B cell (primary cell): ENCODE measurements around the gene UBE2U. TPM values are rescaled to one million over a fixed set of nuclear protein-coding genes. Genes with fewer than 3 reads are reported as not detected.

ENCODE experiments used
- ATAC-seq: fragments of 200-7000 bp; cut with Tn5 transposase; one replicate; pipeline ENCODE4 v1.10.0; 2021; ENCODE audit warnings: low read depth, mild to moderate bottlenecking, moderate number of reproducible peaks, moderate library complexity
- CTCF ChIA-PET: fragments of 350-600 bp; sonication (Branson Sonifier 250); formaldehyde crosslinking; loops from one replicate; lab custom pipeline; 2021; ENCODE audit warnings: antibody characterized with exemption, inconsistent platforms; lab: Charles Lee
- POLR2A ChIA-PET: fragments of 350-600 bp; sonication (Branson Sonifier 250); formaldehyde crosslinking; loops from one replicate; lab custom pipeline; 2021; ENCODE audit warnings: antibody characterized with exemption; lab: Charles Lee
- DNase-seq: peaks from one replicate; pipeline ENCODE4 v3.0.0; 2013
- H2AFZ ChIP-seq: 2 replicates; pipeline ENCODE4 v1.6.1; 2012; ENCODE audit warnings: mild to moderate bottlenecking, low read depth, low read length; ENCODE audit not compliant: insufficient read depth, poor library complexity, severe bottlenecking
- H3K27ac ChIP-seq, 2 donors: 1 replicate in 1 of 2; 2 replicates in 1 of 2; pipeline ENCODE4 v1.5.1; 2012 to 2013; ENCODE audit warnings: low read length in 2 of 2, mild to moderate bottlenecking in 2 of 2, moderate library complexity in 1 of 2
- H3K27me3 ChIP-seq, 4 experiments: fragments of 200-600 bp in 1 of 4; sonication (generic) in 1 of 4; replicated peaks in 1 of 4; 1 replicate in 2 of 4; 2 replicates in 2 of 4; pipeline versions ENCODE4 v1.6.1 to v1.7.0; 2013 to 2016; ENCODE audit warnings: low read length in 3 of 4, mild to moderate bottlenecking in 2 of 4, mixed read lengths in 1 of 4, moderate library complexity in 1 of 4; ENCODE audit not compliant: insufficient read depth in 4 of 4, control insufficient read depth in 3 of 4; ENCODE audit errors: control extremely low read depth in 1 of 4
- H3K36me3 ChIP-seq, 2 experiments: replicated peaks in 1 of 2; 1 replicate in 1 of 2; 2 replicates in 1 of 2; pipeline versions ENCODE4 v1.6.1 to v1.7.1; 2013; ENCODE audit warnings: low read length in 1 of 2; ENCODE audit not compliant: insufficient read depth in 2 of 2, control insufficient read depth in 1 of 2; ENCODE audit errors: control extremely low read depth in 1 of 2, extremely low read depth in 1 of 2
- H3K4me1 ChIP-seq, 2 donors: fragments of 200-600 bp in 1 of 2; sonication (generic) in 1 of 2; 1 replicate in 1 of 2; 2 replicates in 1 of 2; pipeline versions ENCODE4 v1.5.1 to v1.6.1; 2013 to 2017; ENCODE audit warnings: low read length in 2 of 2; ENCODE audit not compliant: control insufficient read depth in 2 of 2, insufficient read depth in 2 of 2
- H3K4me2 ChIP-seq: replicated peaks from 2 replicates; pipeline ENCODE3; 2012; ENCODE audit warnings: mild to moderate bottlenecking, low read depth, low read length; ENCODE audit not compliant: poor library complexity, severe bottlenecking
- H3K4me3 ChIP-seq, 5 experiments: fragments of 200-600 bp in 1 of 5; sonication (generic) in 1 of 5; 1 replicate in 3 of 5; 2 replicates in 2 of 5; pipeline versions ENCODE4 v1.5.1 to v1.7.0; 2011 to 2016; ENCODE audit warnings: low read length in 4 of 5, mild to moderate bottlenecking in 4 of 5, low read depth in 2 of 5, control low read depth in 1 of 5, moderate library complexity in 1 of 5; ENCODE audit not compliant: insufficient read depth in 1 of 5; ENCODE audit errors: control extremely low read depth in 1 of 5, extremely low read depth in 1 of 5
- H3K79me2 ChIP-seq: fragments of 200-600 bp; sonication (generic); one replicate; pipeline ENCODE4 v1.6.0; 2016; ENCODE audit warnings: low read length; ENCODE audit not compliant: control insufficient read depth, insufficient read depth
- H3K9ac ChIP-seq: fragments of 200-600 bp; sonication (generic); 2 replicates; pipeline ENCODE4 v1.6.1; 2017; ENCODE audit warnings: mild to moderate bottlenecking, low read length, moderate library complexity
- H3K9me3 ChIP-seq, 3 donors: one replicate each; pipeline versions ENCODE4 v1.6.1 to v1.7.1; 2013; ENCODE audit warnings: low read length in 2 of 3; ENCODE audit not compliant: control insufficient read depth in 2 of 3, insufficient read depth in 1 of 3; ENCODE audit errors: control extremely low read depth in 1 of 3
- H4K20me1 ChIP-seq: 2 replicates; pipeline ENCODE4 v1.6.0; 2012; ENCODE audit warnings: mild to moderate bottlenecking, low read length; ENCODE audit not compliant: insufficient read depth, control insufficient read depth, poor library complexity, severe bottlenecking
- H3K27ac Mint-ChIP-seq: one replicate; pipeline ENCODE4 v1.8.0; 2021; ENCODE audit warnings: mixed read lengths
- H3K27me3 Mint-ChIP-seq: one replicate; pipeline ENCODE4 v1.8.0; 2021; ENCODE audit warnings: mixed read lengths
- H3K4me1 Mint-ChIP-seq: one replicate; pipeline ENCODE4 v1.8.0; 2021; ENCODE audit warnings: mixed read lengths
- H3K4me3 Mint-ChIP-seq: one replicate; pipeline ENCODE4 v1.8.0; 2021; ENCODE audit warnings: mixed read lengths
- H3K9me3 Mint-ChIP-seq: one replicate; pipeline ENCODE4 v1.8.0; 2022; ENCODE audit warnings: mixed read lengths; ENCODE audit not compliant: insufficient read depth
- CTCF ChIP-seq: fragments of 200-600 bp; IDR thresholded peaks from one replicate; pipeline ENCODE4 v1.8.0; 2022; ENCODE audit warnings: antibody characterized with exemption, mild to moderate bottlenecking
- EZH2 ChIP-seq: IDR thresholded peaks from 2 replicates; pipeline ENCODE4 v1.6.1; 2012; ENCODE audit warnings: borderline replicate concordance, low read depth, mild to moderate bottlenecking, moderate library complexity, low read length; ENCODE audit not compliant: insufficient read depth, poor library complexity, severe bottlenecking
- whole genome bisulfite sequencing: methylation state at CpG from one replicate; pipeline ENCODE4 v1.1.5; 2013; ENCODE audit warnings: missing lambda C conversion rate; ENCODE audit not compliant: insufficient coverage; 5-methylcytosine and 5-hydroxymethylcytosine counted together
- intact Hi-C: fragments of 100-400 bp; cut with micrococcal nuclease; formaldehyde crosslinking; loops from one replicate; pipeline ENCODE4 v1.10.0; 2022
- polyA plus RNA-seq: library from polyadenylated mRNA; depleted of rRNA; stranded (reverse); fragments of >200 nt; gene quantifications from 2 replicates; pipeline ENCODE4 v1.2.3, GENCODE V29; 2012
- total RNA-seq, 2 donors: library from RNA; stranded (reverse); fragments of 120-200 nt in 1 of 2; gene quantifications; 1 replicate in 1 of 2; 2 replicates in 1 of 2; pipeline versions ENCODE4 v1.2.3 to v1.2.4, GENCODE V29; 2013 to 2022

UBE2U gene
- total and polyA plus RNA-seq, 2 donors (not counting 1 experiment from before 2014, with no cell fraction given) = not detected

- 85% methylated on average over 4 of the region's 6 CpGs for WGBS
- Histone ChIP-seq H3K27me3 (no peaks in the 10 kb centered on the region), H3K4me3 (no peak overlapping the region), H3K9ac (no peak overlapping the region), H4K20me1 (no peaks in the 10 kb centered on the region), H3K9me3 (no peaks in the 10 kb centered on the region), H2AFZ (no peak overlapping the region), H3K79me2 (no peaks in the 10 kb centered on the region), H3K4me1 (no peaks in the 10 kb centered on the region), H3K27ac (no peak overlapping the region), H3K36me3 (peaks cover 0 to 3% of the 10 kb centered on the region in 2 experiments), H3K4me2 (no peak overlapping the region)
- Mint-ChIP-seq H3K9me3 (no peaks in the 10 kb centered on the region), H3K4me1 (peaks cover 1% of the 10 kb centered on the region), H3K27me3 (peaks cover 11% of the 10 kb centered on the region), H3K4me3 (no peak overlapping the region), H3K27ac (no peak overlapping the region)
- ATAC-seq (no peak), DNase-seq (no peak)
- no peak for TF ChIP-seq CTCF
- intact Hi-C loops = no loop called here
- ChIA-PET CTCF (no interaction called here), POLR2A (no interaction called here)
Measured at GRCh38 chr1:64173336-64173940, 30.0 kb upstream of the UBE2U start.

GRCh38 chr1:64175639-64176038 lies 27.8 kb upstream of the UBE2U start:
- Histone ChIP-seq H3K4me1 (no peaks in the 10 kb centered on the region), H4K20me1 (no peaks in the 10 kb centered on the region), H3K4me3 (no peak overlapping the region), H3K79me2 (no peaks in the 10 kb centered on the region), H3K27ac (no peak overlapping the region), H3K27me3 (no peaks in the 10 kb centered on the region), H3K36me3 (no peaks in the 10 kb centered on the region), H3K9me3 (no peaks in the 10 kb centered on the region), H3K4me2 (no peak overlapping the region), H2AFZ (no peak overlapping the region), H3K9ac (no peak overlapping the region)
- H3K9me3 Mint-ChIP-seq = no peaks in the 10 kb centered on the region
- intact Hi-C loops = no loop called here
- no peak overlapping the region for H3K4me3 Mint-ChIP-seq
- no peak overlapping the region for H3K27ac Mint-ChIP-seq
- peaks cover 1% of the 10 kb centered on the region for H3K4me1 Mint-ChIP-seq
- TF ChIP-seq EZH2 (no peak), CTCF (no peak)
- ChIA-PET CTCF (no interaction called here), POLR2A (no interaction called here)
- DNase-seq = no peak
- H3K27me3 Mint-ChIP-seq = peaks cover 10% of the 10 kb centered on the region
- ATAC-seq = no peak
